ENCODE results near the gene ARMCX4.

The ARMCX4 gene

GRCh38 chrX:101450085-101450484 is 35.2 kb upstream of the ARMCX4 start:
- TF ChIP-seq EZH2phosphoT487 (IDR thresholded peaks at IDR 0.05; ENCODE audit: borderline replicate concordance, low read length): no peak
- TF ChIP-seq CTCF (IDR thresholded peaks at IDR 0.05; ENCODE audit: low read depth, low read length, poor library complexity, severe bottlenecking): no peak
- no peaks in the 10 kb centered on the region for H3K4me1 ChIP-seq (ENCODE audit: control insufficient read depth, low read length)
- no peak overlapping the region for H3K4me2 ChIP-seq (ENCODE audit: low read length)
- no peaks in the 10 kb centered on the region for H3K9me3 ChIP-seq (ENCODE audit: control insufficient read depth, insufficient read depth, low read length)
- H4K20me1 ChIP-seq (ENCODE audit: control insufficient read depth, insufficient read depth, low read depth, low read length): no peaks in the 10 kb centered on the region
- H3K9me2 ChIP-seq (replicated peaks; ENCODE audit: control insufficient read depth, low read length): no peaks in the 10 kb centered on the region
- no peak overlapping the region for H3K4me3 ChIP-seq (ENCODE audit: low read length)
- no peaks in the 10 kb centered on the region for H3K79me2 ChIP-seq (ENCODE audit: control insufficient read depth, low read length)
- no peaks in the 10 kb centered on the region for H3K36me3 ChIP-seq (ENCODE audit: control insufficient read depth, low read length)
- H3F3A ChIP-seq (ENCODE audit: control insufficient read depth, insufficient read depth): no peaks in the 10 kb centered on the region
- no peaks in the 10 kb centered on the region for H3K27me3 ChIP-seq (ENCODE audit: control insufficient read depth, low read length)
- no peak overlapping the region for H3K27ac ChIP-seq (ENCODE audit: low read depth, low read length)

- no peaks in the 10 kb centered on the region for H3F3A ChIP-seq (ENCODE audit: control insufficient read depth, insufficient read depth)
- H3K9me2 ChIP-seq (replicated peaks; ENCODE audit: control insufficient read depth, low read length): no peaks in the 10 kb centered on the region
- no peak overlapping the region for H3K4me2 ChIP-seq (ENCODE audit: low read length)
- no peaks in the 10 kb centered on the region for H3K9me3 ChIP-seq (ENCODE audit: control insufficient read depth, insufficient read depth, low read length)
- no peaks in the 10 kb centered on the region for H3K4me1 ChIP-seq (ENCODE audit: control insufficient read depth, low read length)
- no peak overlapping the region for H3K4me3 ChIP-seq (ENCODE audit: low read length)
- H4K20me1 ChIP-seq (ENCODE audit: control insufficient read depth, insufficient read depth, low read depth, low read length): no peaks in the 10 kb centered on the region
- no peak overlapping the region for H3K27ac ChIP-seq (ENCODE audit: low read depth, low read length)
- no peaks in the 10 kb centered on the region for H3K79me2 ChIP-seq (ENCODE audit: control insufficient read depth, low read length)
- H3K27me3 ChIP-seq (ENCODE audit: control insufficient read depth, low read length): no peaks in the 10 kb centered on the region
- TF ChIP-seq EZH2phosphoT487 (IDR thresholded peaks at IDR 0.05; ENCODE audit: borderline replicate concordance, low read length): no peak
- no peak for TF ChIP-seq CTCF (IDR thresholded peaks at IDR 0.05; ENCODE audit: low read depth, low read length, poor library complexity, severe bottlenecking)
- H3K36me3 ChIP-seq (ENCODE audit: control insufficient read depth, low read length): no peaks in the 10 kb centered on the region
These were observed 34.3 kb upstream of the ARMCX4 start for GRCh38 chrX:101450961-101451360.

GRCh38 chrX:101452056-101452455 is 33.2 kb upstream of the ARMCX4 start:
- H3K27ac ChIP-seq (ENCODE audit: low read depth, low read length): no peak overlapping the region
- H3K27me3 ChIP-seq (ENCODE audit: control insufficient read depth, low read length): no peaks in the 10 kb centered on the region
- no peaks in the 10 kb centered on the region for H3K9me2 ChIP-seq (replicated peaks; ENCODE audit: control insufficient read depth, low read length)
- TF ChIP-seq EZH2phosphoT487 (IDR thresholded peaks at IDR 0.05; ENCODE audit: borderline replicate concordance, low read length) (no peak), CTCF (IDR thresholded peaks at IDR 0.05; ENCODE audit: low read depth, low read length, poor library complexity, severe bottlenecking) (no peak)
- H3K4me3 ChIP-seq (ENCODE audit: low read length): no peak overlapping the region
- no peaks in the 10 kb centered on the region for H3K4me1 ChIP-seq (ENCODE audit: control insufficient read depth, low read length)
- H4K20me1 ChIP-seq (ENCODE audit: control insufficient read depth, insufficient read depth, low read depth, low read length): no peaks in the 10 kb centered on the region
- no peaks in the 10 kb centered on the region for H3K79me2 ChIP-seq (ENCODE audit: control insufficient read depth, low read length)
- H3K36me3 ChIP-seq (ENCODE audit: control insufficient read depth, low read length): no peaks in the 10 kb centered on the region
- H3F3A ChIP-seq (ENCODE audit: control insufficient read depth, insufficient read depth): no peaks in the 10 kb centered on the region
- no peaks in the 10 kb centered on the region for H3K9me3 ChIP-seq (ENCODE audit: control insufficient read depth, insufficient read depth, low read length)
- H3K4me2 ChIP-seq (ENCODE audit: low read length): no peak overlapping the region

GRCh38 chrX:101460669-101461068 is 24.6 kb upstream of the ARMCX4 start:
- Histone ChIP-seq H3K9me2 (replicated peaks; ENCODE audit: control insufficient read depth, low read length) (no peaks in the 10 kb centered on the region), H4K20me1 (ENCODE audit: control insufficient read depth, insufficient read depth, low read depth, low read length) (no peaks in the 10 kb centered on the region), H3F3A (ENCODE audit: control insufficient read depth, insufficient read depth) (no peaks in the 10 kb centered on the region), H3K79me2 (ENCODE audit: control insufficient read depth, low read length) (no peaks in the 10 kb centered on the region), H3K36me3 (ENCODE audit: control insufficient read depth, low read length) (no peaks in the 10 kb centered on the region), H3K4me1 (ENCODE audit: control insufficient read depth, low read length) (no peaks in the 10 kb centered on the region), H3K27ac (ENCODE audit: low read depth, low read length) (no peak overlapping the region), H3K4me3 (ENCODE audit: low read length) (no peak overlapping the region), H3K9me3 (ENCODE audit: control insufficient read depth, insufficient read depth, low read length) (no peaks in the 10 kb centered on the region), H3K4me2 (ENCODE audit: low read length) (no peak overlapping the region), H3K27me3 (ENCODE audit: control insufficient read depth, low read length) (no peaks in the 10 kb centered on the region)
- TF ChIP-seq EZH2phosphoT487 (IDR thresholded peaks at IDR 0.05; ENCODE audit: borderline replicate concordance, low read length) (no peak), CTCF (IDR thresholded peaks at IDR 0.05; ENCODE audit: low read depth, low read length, poor library complexity, severe bottlenecking) (no peak)
